Esophagus squamous epithelium (tissue), 5 donors: ENCODE results near the gene CXCR1. TPM values are rescaled to one million over a fixed set of nuclear protein-coding genes. Genes with fewer than 3 reads are reported as not detected.

Experiments
- DNase-seq: peaks from one replicate; lab custom pipeline; 2025; lab: John Stamatoyannopoulos, UW
- H3K27ac ChIP-seq, 4 donors: fragments of 200-600 bp; sonication (generic); one replicate each; pipeline ENCODE4 v1.5.1; 2016 to 2019; ENCODE audit warnings: mild to moderate bottlenecking in 1 of 4
- H3K27me3 ChIP-seq, 4 donors: fragments of 200-600 bp; sonication (generic); 1 replicate in 3 of 4; 2 replicates in 1 of 4; pipeline versions ENCODE4 v1.5.1 to v1.6.0; 2017 to 2021; ENCODE audit warnings: antibody characterized with exemption in 1 of 4
- H3K36me3 ChIP-seq, 3 donors: fragments of 200-600 bp; sonication (generic); one replicate each; pipeline ENCODE4 v1.5.1; 2016 to 2019
- H3K4me1 ChIP-seq, 3 donors: fragments of 200-600 bp; sonication (generic); one replicate each; pipeline ENCODE4 v1.5.1; 2017 to 2019
- H3K4me3 ChIP-seq, 4 donors: fragments of 200-600 bp; sonication (generic); 1 replicate in 3 of 4; 2 replicates in 1 of 4; pipeline ENCODE4 v1.5.1; 2016 to 2019; ENCODE audit warnings: mild to moderate bottlenecking in 2 of 4, moderate library complexity in 1 of 4
- H3K9me3 ChIP-seq, 3 donors: fragments of 200-600 bp; sonication (generic); one replicate each; pipeline ENCODE4 v1.5.1; 2016 to 2019
- POLR2A ChIP-seq, 4 donors: fragments of 450-650 bp; IDR thresholded peaks; one replicate each; pipeline ENCODE4 v1.6.1; 2017; ENCODE audit warnings: antibody characterized with exemption in 4 of 4, mild to moderate bottlenecking in 4 of 4, moderate library complexity in 3 of 4
- WGBS, 2 donors: methylation state at CpG; one replicate each; pipeline ENCODE4 v1.1.5; 2018; 5-methylcytosine and 5-hydroxymethylcytosine counted together
- intact Hi-C: fragments of 100-400 bp; cut with DNase I; formaldehyde crosslinking; loops from one replicate; pipeline ENCODE4 v1.15.0; 2022
- total RNA-seq, 4 donors: library from RNA; depleted of rRNA; stranded (reverse); fragments of >200 nt; gene quantifications; one replicate each; pipeline ENCODE4 v1.1.0, GENCODE V29; 2016
- TF ChIP-seq, protein P1 (sequence below), 6 experiments: fragments of 450-650 bp in 4 of 6; fragments of 200-600 bp in 2 of 6; sonication (generic) in 2 of 6; IDR thresholded peaks; one replicate each; pipeline ENCODE4 v1.5.1; 2016 to 2019; ENCODE audit warnings: antibody characterized with exemption in 6 of 6, mild to moderate bottlenecking in 4 of 6, moderate library complexity in 4 of 6
- donor health status: DM: yes; HTN: yes; CAD: no.

CXCR1 gene
- total RNA-seq, 4 donors from 2014 or later = 1.3 TPM; not detected in 3

DNA sequence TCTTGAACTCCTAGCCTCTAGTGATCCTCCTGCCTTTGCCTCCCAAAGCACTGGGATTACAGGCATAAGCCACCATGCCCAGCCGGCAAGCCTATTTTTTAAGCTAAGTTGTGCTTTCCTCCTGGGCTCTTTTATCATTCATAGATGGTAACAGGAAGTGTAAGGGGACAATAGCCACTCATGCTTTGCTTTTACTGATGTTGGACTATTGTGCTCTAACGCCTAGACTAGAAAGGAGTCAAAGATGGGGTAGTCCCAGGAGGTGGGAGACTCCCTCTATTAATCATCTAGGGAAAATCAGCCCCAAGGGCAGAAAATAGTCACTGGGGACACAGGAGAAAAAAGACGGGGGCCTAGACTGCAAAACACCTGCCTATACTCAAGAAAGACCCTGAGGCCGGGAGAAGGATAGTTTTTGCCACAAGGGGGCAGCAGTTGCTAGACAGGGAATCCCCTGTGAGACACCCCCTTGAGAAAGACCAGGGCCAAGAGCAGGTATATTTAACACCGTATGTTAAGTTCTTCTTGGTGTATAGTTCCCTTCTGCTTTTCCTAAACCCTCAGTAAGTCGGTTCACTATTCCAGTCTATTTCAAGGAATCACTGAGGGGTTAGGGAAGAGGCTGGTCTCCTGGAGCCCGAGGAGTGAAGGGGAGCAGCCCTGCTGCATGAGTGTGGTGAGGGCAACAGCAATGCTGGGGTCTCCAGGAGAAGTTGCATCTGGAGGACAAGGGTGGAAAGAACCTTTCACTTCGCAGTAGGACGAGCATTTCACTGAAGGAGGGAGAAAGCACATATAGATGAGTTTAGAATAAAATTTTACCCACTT lies 2.1 kb upstream of the CXCR1 start:
- intact Hi-C loops = no loop called here
- 48 to 53% methylated on average over 8 to 9 of the region's 9 CpGs for WGBS, 2 donors

DNA sequence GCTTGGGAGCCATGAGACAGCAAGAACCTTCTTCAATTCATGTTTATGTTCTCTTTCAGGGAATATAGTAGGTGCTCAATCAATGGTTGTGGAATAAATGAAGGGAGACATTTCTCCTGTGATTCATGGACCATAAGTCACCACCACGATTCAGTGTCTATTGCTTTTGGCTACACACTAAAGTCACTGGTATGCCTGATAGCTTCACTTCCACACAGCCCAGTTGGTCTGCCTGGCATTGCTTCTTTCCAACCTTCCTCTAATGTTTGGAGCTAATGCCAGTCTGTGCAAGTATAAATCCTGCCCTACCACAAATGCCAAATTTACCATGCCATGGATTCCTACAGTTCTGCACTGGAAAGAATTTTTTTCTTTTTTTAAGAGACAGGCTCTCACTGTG lies 1.3 kb upstream of the CXCR1 start:
- Histone ChIP-seq H3K27ac (no peak overlapping the region), H3K27me3 (peaks cover 0 to 7% (median 0%) of the 10 kb centered on the region in 4 donors), H3K4me3 (no peak overlapping the region), H3K4me1 (peaks cover 0 to 25% (median 6%) of the 10 kb centered on the region in 3 donors), H3K36me3 (no peaks in the 10 kb centered on the region), H3K9me3 (no peaks in the 10 kb centered on the region)
- DNase-seq = no peak
- TF ChIP-seq, protein P1, sequence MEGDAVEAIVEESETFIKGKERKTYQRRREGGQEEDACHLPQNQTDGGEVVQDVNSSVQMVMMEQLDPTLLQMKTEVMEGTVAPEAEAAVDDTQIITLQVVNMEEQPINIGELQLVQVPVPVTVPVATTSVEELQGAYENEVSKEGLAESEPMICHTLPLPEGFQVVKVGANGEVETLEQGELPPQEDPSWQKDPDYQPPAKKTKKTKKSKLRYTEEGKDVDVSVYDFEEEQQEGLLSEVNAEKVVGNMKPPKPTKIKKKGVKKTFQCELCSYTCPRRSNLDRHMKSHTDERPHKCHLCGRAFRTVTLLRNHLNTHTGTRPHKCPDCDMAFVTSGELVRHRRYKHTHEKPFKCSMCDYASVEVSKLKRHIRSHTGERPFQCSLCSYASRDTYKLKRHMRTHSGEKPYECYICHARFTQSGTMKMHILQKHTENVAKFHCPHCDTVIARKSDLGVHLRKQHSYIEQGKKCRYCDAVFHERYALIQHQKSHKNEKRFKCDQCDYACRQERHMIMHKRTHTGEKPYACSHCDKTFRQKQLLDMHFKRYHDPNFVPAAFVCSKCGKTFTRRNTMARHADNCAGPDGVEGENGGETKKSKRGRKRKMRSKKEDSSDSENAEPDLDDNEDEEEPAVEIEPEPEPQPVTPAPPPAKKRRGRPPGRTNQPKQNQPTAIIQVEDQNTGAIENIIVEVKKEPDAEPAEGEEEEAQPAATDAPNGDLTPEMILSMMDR (IDR thresholded peaks at IDR 0.05) = no peak
- no peak for TF ChIP-seq POLR2A (IDR thresholded peaks at IDR 0.05)
- WGBS, 2 donors = 28% methylated on average over 1 of the region's 1 CpG; no CpG with 5 or more reads in 1 of the 2 donors
- intact Hi-C loops = no loop called here

More for the DNA sequence above, 2.1 kb upstream of the CXCR1 start:
- no peak overlapping the region for H3K27ac ChIP-seq
- H3K9me3 ChIP-seq = no peaks in the 10 kb centered on the region
- no peaks in the 10 kb centered on the region for H3K36me3 ChIP-seq
- H3K4me1 ChIP-seq = peaks cover 0 to 25% (median 6%) of the 10 kb centered on the region in 3 donors
- peaks cover 0 to 5% (median 0%) of the 10 kb centered on the region in 4 donors for H3K27me3 ChIP-seq
- no peak for DNase-seq
- H3K4me3 ChIP-seq = no peak overlapping the region
- TF ChIP-seq, protein P1 (IDR thresholded peaks at IDR 0.05) = peak; percentile 36 to 57 (median 48)
- no peak for TF ChIP-seq POLR2A (IDR thresholded peaks at IDR 0.05)

DNA sequence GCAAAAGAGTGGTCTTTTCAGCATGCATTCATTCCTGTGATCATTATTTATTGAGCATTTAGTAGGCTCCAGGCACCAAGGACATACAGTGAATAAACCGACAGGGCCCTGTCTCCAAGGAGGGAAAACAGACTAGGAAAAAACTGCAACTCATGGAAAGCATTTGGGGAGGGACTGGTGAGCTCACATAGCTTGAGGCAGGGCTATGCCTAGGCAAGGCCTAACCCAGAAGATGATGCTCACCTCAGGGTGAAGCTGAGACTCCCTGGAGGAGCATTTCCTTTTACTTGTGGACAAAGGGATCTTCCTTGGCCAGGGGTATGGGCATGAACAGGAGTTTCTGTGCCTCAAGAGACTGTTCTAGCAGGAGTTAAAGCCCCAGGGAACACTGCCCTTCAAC lies 3.9 kb downstream of the CXCR1 start:
- intact Hi-C loops = no loop called here
- no peak for TF ChIP-seq POLR2A (IDR thresholded peaks at IDR 0.05)
- TF ChIP-seq, protein P1 (IDR thresholded peaks at IDR 0.05) = no peak
- DNase-seq = no peak
- Histone ChIP-seq H3K9me3 (no peaks in the 10 kb centered on the region), H3K4me1 (peaks cover 0 to 16% (median 6%) of the 10 kb centered on the region in 3 donors), H3K4me3 (no peak overlapping the region), H3K36me3 (no peaks in the 10 kb centered on the region), H3K27ac (no peak overlapping the region), H3K27me3 (peaks cover 0 to 7% (median 0%) of the 10 kb centered on the region in 4 donors)
- WGBS, 2 donors = 36 to 45% methylated on average over 1 of the region's 1 CpG

DNA sequence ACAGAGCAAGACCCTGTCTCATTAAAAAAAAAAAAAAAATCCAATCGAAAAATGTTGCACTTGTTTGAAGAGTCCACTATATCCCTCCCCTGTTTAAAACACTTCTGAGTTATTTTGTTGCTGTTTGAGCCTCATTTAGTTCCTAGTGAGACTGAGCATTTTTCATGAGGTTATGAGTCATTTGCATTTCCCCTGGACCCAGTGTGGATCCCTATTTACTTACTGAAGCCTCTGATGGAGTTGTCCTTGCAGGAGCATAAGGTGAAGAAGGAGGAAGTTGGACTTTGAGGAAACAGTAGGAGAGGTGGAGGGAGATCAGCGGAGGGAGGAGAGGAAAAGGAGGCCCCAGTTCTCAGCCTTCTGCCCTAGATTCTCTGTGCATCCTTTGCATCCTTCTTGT lies 5.1 kb downstream of the CXCR1 start:
- Histone ChIP-seq H3K4me1 (peaks cover 0 to 5% (median 3%) of the 10 kb centered on the region in 3 donors), H3K27ac (no peak overlapping the region), H3K27me3 (peaks cover 0 to 7% (median 0%) of the 10 kb centered on the region in 4 donors), H3K4me3 (no peak overlapping the region), H3K9me3 (no peaks in the 10 kb centered on the region), H3K36me3 (no peaks in the 10 kb centered on the region)
- no peak for DNase-seq
- WGBS, 2 donors = 58 to 63% methylated on average over 2 of the region's 2 CpGs
- intact Hi-C loops = no loop called here
- TF ChIP-seq POLR2A (IDR thresholded peaks at IDR 0.05) = no peak
- TF ChIP-seq, protein P1 (IDR thresholded peaks at IDR 0.05) = no peak

DNA sequence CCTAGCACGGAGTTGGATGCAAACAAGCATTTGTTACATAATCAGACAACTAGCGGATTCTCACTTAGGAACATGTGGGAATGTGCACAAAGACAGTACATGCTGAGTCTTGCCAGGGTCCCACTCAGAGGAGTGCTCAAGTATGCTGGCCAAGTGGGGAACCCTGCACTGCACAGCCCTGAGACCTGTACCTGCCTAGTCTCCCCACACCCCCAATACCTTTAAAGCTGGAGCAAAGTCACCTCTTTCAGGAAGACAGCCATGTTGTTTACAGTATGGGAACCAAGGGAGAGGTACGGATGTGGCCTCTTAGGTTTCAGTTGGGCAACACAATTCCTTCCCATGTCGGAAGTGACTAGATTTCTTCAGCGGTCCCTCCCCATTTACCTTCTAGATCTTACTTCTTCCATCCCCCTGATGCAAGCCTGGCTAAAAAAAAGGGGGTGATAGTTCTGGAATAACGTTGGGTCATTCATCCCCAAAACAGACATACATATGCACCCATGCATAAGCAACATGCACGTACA lies 10.7 kb downstream of the CXCR1 start:
- no peak overlapping the region for H3K27ac ChIP-seq
- H3K27me3 ChIP-seq = no peaks in the 10 kb centered on the region
- DNase-seq = no peak
- no peaks in the 10 kb centered on the region for H3K9me3 ChIP-seq
- TF ChIP-seq POLR2A (IDR thresholded peaks at IDR 0.05) = no peak
- TF ChIP-seq, protein P1 (IDR thresholded peaks at IDR 0.05) = no peak
- peaks cover 5 to 29% (median 6%) of the 10 kb centered on the region in 3 donors for H3K4me1 ChIP-seq
- intact Hi-C loops = no loop called here
- 47 to 65% methylated on average over 5 to 7 of the region's 7 CpGs for WGBS, 2 donors
- H3K4me3 ChIP-seq = no peak overlapping the region
- H3K36me3 ChIP-seq = no peaks in the 10 kb centered on the region
